ENCODE measurements around the gene PDE6B.

The PDE6B gene

GRCh38 chr4:601612-602558 lies 23.5 kb upstream of the PDE6B start:
- DNase-seq: no peak

GRCh38 chr4:602559-602942 lies 22.8 kb upstream of the PDE6B start:
- DNase-seq: peak; percentile 65

- DNase-seq: no peak
Measured at GRCh38 chr4:604131-604530, 21.2 kb upstream of the PDE6B start.

GRCh38 chr4:605702-606425 lies 19.5 kb upstream of the PDE6B start:
- no peak for DNase-seq

GRCh38 chr4:608236-608635 lies 17.1 kb upstream of the PDE6B start:
- no peak for DNase-seq

GRCh38 chr4:609400-610050 lies 15.8 kb upstream of the PDE6B start:
- no peak for DNase-seq

DNA sequence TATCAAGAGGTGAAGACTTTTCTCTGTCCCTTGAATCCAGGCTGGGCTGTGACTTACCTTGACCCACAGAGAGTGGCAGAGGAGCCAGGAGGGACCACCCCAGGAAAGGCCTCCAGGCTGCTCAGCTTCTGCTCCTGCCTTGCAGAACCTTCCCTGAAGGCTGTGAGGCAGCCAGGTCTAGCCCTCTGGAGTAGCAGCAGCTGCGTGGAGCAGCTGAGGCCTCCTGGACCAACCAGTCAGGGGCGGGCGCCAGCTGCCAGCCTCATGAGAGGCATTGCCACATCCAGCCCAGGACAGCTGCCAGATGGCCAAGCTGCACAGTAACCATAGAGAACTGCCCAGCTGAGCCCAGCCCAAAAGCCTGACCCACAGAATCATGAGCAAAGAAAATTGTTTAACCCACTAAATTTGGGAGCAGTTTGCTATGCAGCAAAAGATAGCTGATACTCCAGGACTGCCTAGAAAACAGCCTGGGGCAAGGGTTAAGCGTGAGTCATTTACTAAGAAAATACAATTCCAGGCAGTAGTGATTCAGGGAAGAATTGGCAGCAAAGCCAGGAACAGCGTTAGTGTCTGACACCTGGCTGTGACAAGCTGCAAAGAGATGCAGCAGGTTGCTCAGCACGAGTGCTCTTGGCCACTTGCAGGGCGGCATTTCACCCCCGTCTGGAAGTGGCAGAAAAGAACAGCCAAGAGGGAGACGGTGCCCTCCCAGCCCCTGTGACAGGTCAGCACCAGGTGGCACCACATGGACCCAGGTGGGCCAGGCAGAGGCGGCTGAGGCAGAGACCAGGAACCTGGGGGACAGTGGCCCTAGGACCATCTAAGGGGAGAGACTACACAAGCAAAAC lies 14.7 kb upstream of the PDE6B start:
- no peak for DNase-seq

GRCh38 chr4:612052-612748 lies 13.2 kb upstream of the PDE6B start:
- DNase-seq: no peak

- DNase-seq: no peak
Measured at GRCh38 chr4:612749-613125, 12.6 kb upstream of the PDE6B start.

DNA sequence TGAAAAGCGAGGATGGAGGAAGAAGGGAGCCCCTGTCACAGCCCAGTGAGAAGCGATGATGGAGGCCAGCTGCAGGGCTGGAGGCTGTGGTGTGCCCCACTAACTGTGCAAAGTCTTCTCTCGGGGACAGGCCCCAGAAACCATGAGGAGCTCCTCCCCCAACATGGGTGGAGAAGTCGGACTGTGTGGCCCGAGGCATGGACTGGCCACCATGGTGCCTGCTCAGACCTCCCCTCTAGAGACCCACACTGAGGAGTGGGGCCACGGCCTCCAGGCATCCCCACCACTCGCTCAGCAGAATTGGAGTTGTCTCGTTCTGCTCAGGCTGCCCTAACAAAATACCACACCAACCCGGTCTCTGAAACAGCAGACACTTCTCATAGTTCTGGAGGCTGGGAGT lies 12.2 kb upstream of the PDE6B start:
- no peak for DNase-seq

GRCh38 chr4:616091-616490 lies 9.3 kb upstream of the PDE6B start:
- no peak for DNase-seq

- DNase-seq: no peak
Measured at GRCh38 chr4:616911-617643, 8.3 kb upstream of the PDE6B start.

DNA sequence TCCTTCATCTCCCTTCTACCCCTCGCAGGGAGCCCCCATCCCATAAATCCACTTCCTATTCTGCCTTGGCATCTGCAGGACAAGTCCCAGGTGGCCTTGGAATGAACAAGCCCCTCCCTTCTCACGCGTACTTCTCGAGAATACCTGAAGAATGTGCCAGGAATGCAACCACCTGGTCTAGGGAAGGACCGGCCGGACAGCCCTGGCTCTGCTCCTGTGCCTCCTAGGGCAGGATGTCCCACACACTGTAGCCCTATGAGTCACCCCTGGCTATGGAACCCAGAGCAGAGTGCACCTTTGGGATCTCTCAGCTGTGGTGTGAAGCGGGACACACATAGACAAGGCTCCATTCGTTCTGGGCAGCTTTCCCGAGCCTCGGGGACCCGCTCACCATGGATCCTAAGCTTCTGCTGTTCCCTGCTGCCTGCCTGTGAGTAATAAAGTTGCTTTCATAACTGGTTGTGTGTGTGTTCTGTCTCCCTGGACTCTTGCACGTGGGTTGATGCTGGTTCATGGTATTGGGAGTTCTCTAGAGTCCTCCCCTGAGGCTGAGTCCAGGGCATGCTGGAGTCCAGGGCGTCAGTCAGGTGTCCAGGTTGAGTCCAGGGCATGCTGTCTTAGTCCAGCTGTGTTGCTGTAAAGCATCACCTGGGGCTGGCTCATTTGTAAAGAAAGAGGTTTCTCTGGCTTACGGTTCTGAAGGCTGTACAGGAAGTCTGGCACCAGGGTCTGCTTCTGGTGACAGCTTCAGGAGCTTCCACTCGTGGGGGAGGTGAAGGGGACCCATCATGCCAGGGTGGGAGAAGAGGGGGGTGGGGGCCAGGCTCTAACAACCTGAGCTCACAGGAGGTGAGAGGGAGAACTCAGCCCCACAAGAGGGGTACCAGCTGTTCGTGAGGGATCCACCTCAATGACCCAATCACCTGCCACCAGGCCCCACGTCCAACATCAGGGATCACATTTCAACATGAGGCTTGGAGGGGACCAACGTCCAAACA lies 7.4 kb upstream of the PDE6B start:
- DNase-seq: no peak

GRCh38 chr4:620201-620600 lies 5.2 kb upstream of the PDE6B start:
- no peak for DNase-seq

GRCh38 chr4:620851-621261 lies 4.5 kb upstream of the PDE6B start:
- DNase-seq: no peak

DNA sequence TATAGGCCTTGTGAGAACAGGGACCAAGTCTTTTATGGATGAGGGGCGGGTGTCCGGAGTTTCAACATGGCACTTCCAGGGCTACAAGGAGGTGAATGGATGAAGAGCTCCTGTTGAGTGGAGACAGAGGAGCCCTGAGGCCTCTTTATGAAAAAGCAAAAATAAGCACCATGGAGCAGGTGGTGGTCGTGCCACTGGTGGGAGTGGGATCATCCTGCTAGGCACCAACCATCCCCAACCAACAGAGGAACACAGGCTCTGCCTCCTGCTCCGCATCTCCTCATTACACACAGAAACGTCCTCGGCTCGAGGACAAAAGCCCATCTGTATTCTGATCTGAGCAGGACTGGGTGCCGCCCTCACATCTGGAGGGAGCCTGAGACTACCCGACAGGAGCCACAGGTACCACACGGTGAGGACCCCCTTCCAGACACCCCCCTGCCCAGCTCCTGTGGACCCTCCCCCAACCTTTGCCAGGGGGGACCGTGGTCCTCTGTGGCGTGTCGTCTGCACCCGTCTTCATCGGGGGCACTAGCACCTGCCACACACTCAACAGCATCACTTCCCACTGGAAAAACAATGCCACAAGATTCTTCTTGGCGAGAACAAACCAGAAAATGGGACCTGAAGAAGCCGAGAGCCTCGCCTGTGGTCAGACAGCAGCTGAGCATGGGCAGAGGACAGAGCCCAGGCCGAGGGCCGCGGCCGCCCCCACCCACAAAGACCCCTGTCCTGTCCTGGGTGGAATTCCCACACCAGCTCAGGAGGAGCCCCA lies 3.9 kb upstream of the PDE6B start:
- DNase-seq: no peak

- no peak for DNase-seq
Measured at GRCh38 chr4:622071-622995, 3.0 kb upstream of the PDE6B start.

All from activated CD4-positive, CD25-positive, alpha-beta regulatory T cell treated with anti-CD3 and anti-CD28 coated beads, Interleukin-2, amount 50 U/mL, for 72 hours (primary cell).